OCI-LY7 (cell line): ENCODE measurements around the gene LRP5. TPM values are rescaled to one million over a fixed set of nuclear protein-coding genes. Genes with fewer than 3 reads are reported as not detected.
A peak's percentile ranks its signal among the peaks of the same experiment; 100 is the strongest.

Experiments
- BruUV-seq: library from RNA; stranded (reverse); fragments of 400-500 nt; replicated peaks from 2 replicates; lab custom pipeline; 2021; lab: Mats Ljungman, UMichigan
- CTCF ChIA-PET: fragments of 300-600 bp; sonication (Branson Sonifier 250); formaldehyde crosslinking; loops from one replicate; lab custom pipeline; 2022; ENCODE audit warnings: antibody characterized with exemption; ENCODE audit not compliant: unreplicated experiment; lab: Charles Lee
- POLR2A ChIA-PET: fragments of 300-600 bp; sonication (Branson Sonifier 250); formaldehyde crosslinking; loops from one replicate; lab custom pipeline; 2022; ENCODE audit warnings: antibody characterized with exemption; lab: Charles Lee
- DNase-seq: peaks from one replicate; pipeline ENCODE4 v3.0.0-alpha.2; 2015; ENCODE audit warnings: low spot score
- H2AFZ ChIP-seq: fragments of 200-600 bp; sonication (generic), shearing (Covaris generic); 2 replicates; pipeline ENCODE4 v1.6.1; 2014; ENCODE audit warnings: mild to moderate bottlenecking, antibody characterized with exemption, low read length, moderate library complexity
- H3K27ac ChIP-seq: fragments of 200-600 bp; sonication (generic); 2 replicates; pipeline ENCODE4 v1.5.1; 2014; ENCODE audit warnings: mixed run types, low read depth, mild to moderate bottlenecking, moderate library complexity, low read length, inconsistent platforms; ENCODE audit not compliant: poor library complexity, severe bottlenecking
- H3K36me3 ChIP-seq: fragments of 200-600 bp; sonication (generic); 2 replicates; pipeline ENCODE4 v1.6.1; 2014; ENCODE audit warnings: mild to moderate bottlenecking, antibody characterized with exemption, low read length, moderate library complexity, mixed read lengths; ENCODE audit not compliant: insufficient read depth
- H3K4me1 ChIP-seq: fragments of 200-600 bp; sonication (generic); 2 replicates; pipeline ENCODE4 v1.5.1; 2014; ENCODE audit warnings: mild to moderate bottlenecking, low read length; ENCODE audit not compliant: insufficient read depth, poor library complexity, severe bottlenecking
- H3K4me2 ChIP-seq: fragments of 200-600 bp; sonication (generic); 2 replicates; pipeline ENCODE4 v1.6.1; 2014; ENCODE audit warnings: mild to moderate bottlenecking, low read length
- H3K4me3 ChIP-seq: fragments of 200-600 bp; sonication (generic); 2 replicates; pipeline ENCODE4 v1.5.1; 2014; ENCODE audit warnings: mild to moderate bottlenecking, low read depth, low read length; ENCODE audit not compliant: poor library complexity, severe bottlenecking
- H3K79me2 ChIP-seq: fragments of 200-600 bp; sonication (generic); 2 replicates; pipeline ENCODE4 v1.6.1; 2016; ENCODE audit warnings: low read depth, mild to moderate bottlenecking, low read length, moderate library complexity, mixed read lengths; ENCODE audit not compliant: insufficient read depth
- H3K9me2 ChIP-seq: fragments of 200-600 bp; sonication (generic); 2 replicates; pipeline ENCODE4 v1.6.1; 2016; ENCODE audit warnings: mild to moderate bottlenecking, low read length, mixed read lengths; ENCODE audit not compliant: insufficient read depth
- H3K9me3 ChIP-seq: fragments of 200-600 bp; sonication (generic); 2 replicates; pipeline ENCODE4 v1.6.1; 2014; ENCODE audit warnings: mild to moderate bottlenecking, mixed run types, low read length, mixed read lengths
- H4K20me1 ChIP-seq: fragments of 200-600 bp; sonication (generic); 2 replicates; pipeline ENCODE4 v1.6.1; 2014; ENCODE audit warnings: mild to moderate bottlenecking, antibody characterized with exemption, low read length, moderate library complexity, mixed read lengths; ENCODE audit not compliant: insufficient read depth
- CTCF ChIP-seq: fragments of 200-600 bp; sonication (generic); conservative IDR thresholded peaks from 2 replicates; pipeline ENCODE4 v1.5.1; 2014; ENCODE audit warnings: mild to moderate bottlenecking, antibody characterized with exemption, low read length, moderate library complexity, mixed read lengths
- EZH2phosphoT487 ChIP-seq: fragments of 200-600 bp; sonication (generic); IDR thresholded peaks from 2 replicates; pipeline ENCODE4 v1.6.1; 2018; ENCODE audit warnings: low read depth, borderline replicate concordance, mild to moderate bottlenecking, mixed run types, antibody characterized with exemption, low read length, moderate library complexity, mixed read lengths
- intact Hi-C: fragments of 100-400 bp; cut with micrococcal nuclease; formaldehyde crosslinking; loops from one replicate; pipeline ENCODE4 v1.10.0; 2022; ENCODE audit not compliant: unreplicated experiment
- total RNA-seq, 2 experiments: library from RNA; depleted of rRNA in 1 of 2; stranded (reverse); fragments of >200 nt in 1 of 2; shearing (Covaris generic) in 1 of 2; gene quantifications; 2 replicates each; pipeline ENCODE4 v1.2.3, GENCODE V29; 2014 to 2022

LRP5 gene
- total RNA-seq, 2 experiments from 2014 or later, result 0.60 TPM; not detected in 1

GRCh38 chr11:68461575-68461917 lies 149.2 kb downstream of the LRP5 start:
- DNase-seq, result no peak
- TF ChIP-seq CTCF, result no peak
- TF ChIP-seq EZH2phosphoT487, result no peak
- Histone ChIP-seq H3K4me1 (peaks cover 42% of the 10 kb centered on the region), H3K27ac (no peak overlapping the region), H3K4me2 (peak overlapping the region; percentile 91), H3K4me3 (peak overlapping the region; percentile 80), H3K36me3 (peaks cover 35% of the 10 kb centered on the region), H3K79me2 (peaks cover 60% of the 10 kb centered on the region), H3K9me2 (no peaks in the 10 kb centered on the region), H3K9me3 (no peaks in the 10 kb centered on the region), H4K20me1 (peaks cover 38% of the 10 kb centered on the region), H2AFZ (no peak overlapping the region)
- intact Hi-C loops, result loop anchor here (5.0 kb wide), 1 partner anchor 36 kb away; no protein-coding TSS in a partner anchor
- no TSS peak for BruUV-seq
- POLR2A ChIA-PET, result interaction anchor here (1.7 kb wide), 1 partner anchor 18 kb away, joined by 5 read pairs; no protein-coding TSS in a partner anchor
- CTCF ChIA-PET, result no interaction called here

DNA sequence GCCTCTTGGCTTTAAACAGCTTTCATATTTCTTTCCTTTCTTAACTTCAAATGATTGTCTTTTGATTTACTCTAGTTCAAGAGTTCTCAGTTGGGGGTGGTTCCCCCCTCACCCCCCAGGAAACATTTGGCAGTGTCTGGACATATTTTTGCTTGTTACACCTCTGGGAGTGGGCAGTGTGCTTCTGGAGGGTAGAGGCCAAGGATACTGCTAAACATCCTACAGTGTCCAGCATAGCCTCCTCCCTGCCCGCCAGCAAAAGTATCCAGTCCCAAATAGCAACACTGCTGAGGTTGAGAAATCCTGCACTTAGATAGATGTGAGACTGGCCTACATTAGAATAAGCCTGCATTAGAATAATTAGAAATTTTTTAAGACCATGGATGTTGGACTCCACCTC lies 151.3 kb downstream of the LRP5 start:
- H3K9me3 ChIP-seq, result no peaks in the 10 kb centered on the region
- peaks cover 81% of the 10 kb centered on the region for H3K79me2 ChIP-seq
- no peak for DNase-seq
- intact Hi-C loops, result loop anchor here (5.0 kb wide), 1 partner anchor 34 kb away; no protein-coding TSS in a partner anchor
- TSS peak; percentile 2 for BruUV-seq
- no peak overlapping the region for H3K27ac ChIP-seq
- H4K20me1 ChIP-seq, result peaks cover 50% of the 10 kb centered on the region
- POLR2A ChIA-PET, result interaction anchor here (1.0 kb wide), 1 partner anchor 31 kb away, joined by 7 read pairs; no protein-coding TSS in a partner anchor
- no peaks in the 10 kb centered on the region for H3K9me2 ChIP-seq
- H3K4me2 ChIP-seq, result peak overlapping the region; percentile 91
- H3K4me1 ChIP-seq, result peaks cover 58% of the 10 kb centered on the region
- peak overlapping the region; percentile 80 for H3K4me3 ChIP-seq
- CTCF ChIA-PET, result no interaction called here
- H3K36me3 ChIP-seq, result peaks cover 49% of the 10 kb centered on the region
- H2AFZ ChIP-seq, result no peak overlapping the region
- TF ChIP-seq EZH2phosphoT487, result no peak
- no peak for TF ChIP-seq CTCF

DNA sequence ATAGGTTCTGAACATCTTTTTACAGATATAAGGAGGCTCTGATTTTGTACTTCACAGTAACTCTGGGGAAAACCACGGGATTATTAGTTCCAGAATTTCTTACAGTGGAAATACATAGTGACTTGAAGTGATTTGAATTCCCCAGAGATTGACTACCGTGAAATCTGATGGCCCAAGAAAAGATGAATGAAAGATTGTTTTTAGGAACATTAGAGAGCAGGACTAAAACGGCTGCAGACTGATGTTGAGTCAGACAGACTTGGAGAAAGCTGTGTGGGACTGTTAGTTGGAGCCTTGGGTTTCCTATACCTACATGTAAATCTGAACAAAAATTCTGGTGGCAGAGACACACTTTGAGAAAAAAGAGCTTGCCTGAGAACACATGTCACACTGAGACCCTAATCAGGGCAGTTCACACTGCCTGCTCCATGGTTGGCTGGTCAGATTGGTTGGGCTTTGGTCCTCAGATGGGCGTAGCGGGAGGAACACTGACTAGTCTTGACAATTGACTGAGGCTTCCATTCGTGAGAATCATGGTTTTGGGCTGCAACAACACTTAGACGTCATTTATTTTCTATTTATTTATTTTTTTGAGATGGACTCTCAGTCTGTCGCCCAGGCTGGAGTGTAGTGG lies 154.9 kb downstream of the LRP5 start:
- Histone ChIP-seq H3K36me3 (peaks cover 84% of the 10 kb centered on the region), H3K9me2 (no peaks in the 10 kb centered on the region), H4K20me1 (peaks cover 50% of the 10 kb centered on the region), H2AFZ (no peak overlapping the region), H3K4me2 (peak overlapping the region; percentile 52), H3K27ac (no peak overlapping the region), H3K4me1 (peaks cover 57% of the 10 kb centered on the region), H3K4me3 (no peak overlapping the region), H3K79me2 (peaks cover 100% of the 10 kb centered on the region), H3K9me3 (no peaks in the 10 kb centered on the region)
- no peak for DNase-seq
- TF ChIP-seq EZH2phosphoT487, result no peak
- TF ChIP-seq CTCF, result no peak
- POLR2A ChIA-PET, result interaction anchor here (1.3 kb wide), 1 partner anchor 38 kb away, joined by 3 read pairs; no protein-coding TSS in a partner anchor
- CTCF ChIA-PET, result no interaction called here
- intact Hi-C loops, result no loop called here
- BruUV-seq, result no TSS peak
